Uterus (tissue), 2 donors: ENCODE results near the gene ADAMTS17.

Experiments used
- POLR2A ChIP-seq, 2 donors: fragments of 450-650 bp; IDR thresholded peaks; one replicate each; pipeline ENCODE4 v1.6.1; 2016; ENCODE audit warnings: antibody characterized with exemption in 2 of 2, mild to moderate bottlenecking in 1 of 2, moderate library complexity in 1 of 2
- TF ChIP-seq, protein P1 (sequence below), 4 experiments: fragments of 200-600 bp in 2 of 4; fragments of 450-650 bp in 2 of 4; sonication (generic) in 2 of 4; IDR thresholded peaks; one replicate each; pipeline ENCODE4 v1.5.1; 2016 to 2019; ENCODE audit warnings: antibody characterized with exemption in 4 of 4, mild to moderate bottlenecking in 2 of 4, moderate library complexity in 1 of 4

DNA sequence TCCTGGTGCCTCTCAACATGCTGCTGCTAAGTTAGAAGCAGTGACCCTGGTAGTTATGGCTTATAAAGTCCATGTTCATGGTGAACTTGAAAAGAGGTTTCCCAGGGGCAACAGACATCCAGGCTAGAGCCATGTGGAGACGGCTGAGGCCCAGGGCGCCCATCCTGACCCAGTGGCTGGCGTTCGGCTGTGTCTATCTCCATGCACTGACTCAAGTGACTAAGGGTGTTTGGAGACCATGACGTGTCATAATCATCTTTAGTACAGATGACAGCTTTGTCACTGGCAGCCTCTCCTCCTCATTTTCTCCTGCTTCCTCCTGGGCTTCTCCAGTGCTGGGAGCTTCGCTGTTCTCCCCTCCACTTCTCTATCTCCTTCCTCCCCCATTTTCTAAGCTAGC is 321.2 kb downstream of the ADAMTS17 start:
- TF ChIP-seq, protein P1, sequence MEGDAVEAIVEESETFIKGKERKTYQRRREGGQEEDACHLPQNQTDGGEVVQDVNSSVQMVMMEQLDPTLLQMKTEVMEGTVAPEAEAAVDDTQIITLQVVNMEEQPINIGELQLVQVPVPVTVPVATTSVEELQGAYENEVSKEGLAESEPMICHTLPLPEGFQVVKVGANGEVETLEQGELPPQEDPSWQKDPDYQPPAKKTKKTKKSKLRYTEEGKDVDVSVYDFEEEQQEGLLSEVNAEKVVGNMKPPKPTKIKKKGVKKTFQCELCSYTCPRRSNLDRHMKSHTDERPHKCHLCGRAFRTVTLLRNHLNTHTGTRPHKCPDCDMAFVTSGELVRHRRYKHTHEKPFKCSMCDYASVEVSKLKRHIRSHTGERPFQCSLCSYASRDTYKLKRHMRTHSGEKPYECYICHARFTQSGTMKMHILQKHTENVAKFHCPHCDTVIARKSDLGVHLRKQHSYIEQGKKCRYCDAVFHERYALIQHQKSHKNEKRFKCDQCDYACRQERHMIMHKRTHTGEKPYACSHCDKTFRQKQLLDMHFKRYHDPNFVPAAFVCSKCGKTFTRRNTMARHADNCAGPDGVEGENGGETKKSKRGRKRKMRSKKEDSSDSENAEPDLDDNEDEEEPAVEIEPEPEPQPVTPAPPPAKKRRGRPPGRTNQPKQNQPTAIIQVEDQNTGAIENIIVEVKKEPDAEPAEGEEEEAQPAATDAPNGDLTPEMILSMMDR (IDR thresholded peaks at IDR 0.05) = no peak
- no peak for TF ChIP-seq POLR2A (IDR thresholded peaks at IDR 0.05)
